Stimulated activated CD8-positive, alpha-beta memory T cell treated with anti-CD3 and anti-CD28 coated beads, Interleukin-4, amount 100 ng/mL, for 24 hours (primary cell): Measurements from ENCODE around the gene NBEAL2.
A peak's percentile ranks its signal among the peaks of the same experiment; 100 is the strongest.
"Not testable (repeated sequence)": the region's sequence is repeated elsewhere in the genome, so short reads cannot be mapped to it uniquely, and the experiment has no call there.

Experiments used
- DNase-seq: peaks from one replicate; pipeline ENCODE4 v3.0.0-alpha.2; 2020; ENCODE audit warnings: low read depth

NBEAL2 gene

GRCh38 chr3:46962427-46962826, 17.0 kb upstream of the NBEAL2 start:
- DNase-seq = no peak

GRCh38 chr3:46962990-46963389, 16.5 kb upstream of the NBEAL2 start:
- DNase-seq = no peak

- not testable (repeated sequence) for DNase-seq
These were observed 15.4 kb upstream of the NBEAL2 start for GRCh38 chr3:46964038-46964590.

GRCh38 chr3:46965151-46965550, 14.3 kb upstream of the NBEAL2 start:
- no peak for DNase-seq

GRCh38 chr3:46966811-46967210, 12.7 kb upstream of the NBEAL2 start:
- no peak for DNase-seq

GRCh38 chr3:46968783-46969428, 10.6 kb upstream of the NBEAL2 start:
- DNase-seq = no peak

- DNase-seq = no peak
These were observed 8.9 kb upstream of the NBEAL2 start for GRCh38 chr3:46970391-46971091.

- DNase-seq = no peak
These were observed 8.3 kb upstream of the NBEAL2 start for GRCh38 chr3:46971151-46971550.

GRCh38 chr3:46971742-46972141, 7.7 kb upstream of the NBEAL2 start:
- no peak for DNase-seq

GRCh38 chr3:46972396-46972795, 7.1 kb upstream of the NBEAL2 start:
- no peak for DNase-seq

GRCh38 chr3:46974421-46975171, 4.9 kb upstream of the NBEAL2 start:
- DNase-seq = no peak

- DNase-seq = peak; percentile 83
These were observed 2.9 kb upstream of the NBEAL2 start, which contains the start of gene CCDC12 for GRCh38 chr3:46976326-46977190. Gene CCDC12, minus strand, starts transcription at chr3:46976745. Its CDS starts 13 bp downstream, at chr3:46976732.

GRCh38 chr3:46977811-46978195, 1.7 kb upstream of the NBEAL2 start:
- DNase-seq = no peak

- no peak for DNase-seq
These were observed 1.1 kb upstream of the NBEAL2 start for GRCh38 chr3:46978381-46978780.

GRCh38 chr3:46979958-46980497, 562 bp downstream of the NBEAL2 start:
- DNase-seq = no peak

GRCh38 chr3:46981932-46982471, 2.5 kb downstream of the NBEAL2 start:
- DNase-seq = no peak

- DNase-seq = no peak
These were observed 3.1 kb downstream of the NBEAL2 start for GRCh38 chr3:46982546-46982945.

GRCh38 chr3:46984591-46985459, 5.4 kb downstream of the NBEAL2 start:
- no peak for DNase-seq

GRCh38 chr3:46985588-46985987, 6.1 kb downstream of the NBEAL2 start:
- DNase-seq = no peak

- no peak for DNase-seq
These were observed 6.7 kb downstream of the NBEAL2 start for GRCh38 chr3:46986055-46986730.
